ENCODE data around the gene CTBS.

The CTBS gene

GRCh38 chr1:84613887-84614286, 39.6 kb upstream of the CTBS start:
- DNase-seq (ENCODE audit: low spot score), result no peak
- TF ChIP-seq CTCF (IDR thresholded peaks at IDR 0.05; ENCODE audit: extremely low read depth, missing control alignments), result no peak

GRCh38 chr1:84613026-84613425, 38.8 kb upstream of the CTBS start:
- TF ChIP-seq CTCF (IDR thresholded peaks at IDR 0.05; ENCODE audit: extremely low read depth, missing control alignments), result no peak
- no peak for DNase-seq (ENCODE audit: low spot score)

- no peak for TF ChIP-seq CTCF (IDR thresholded peaks at IDR 0.05; ENCODE audit: extremely low read depth, missing control alignments)
- DNase-seq (ENCODE audit: low spot score), result no peak
Measured at GRCh38 chr1:84611796-84612195, 37.6 kb upstream of the CTBS start.

- no peak for TF ChIP-seq CTCF (IDR thresholded peaks at IDR 0.05; ENCODE audit: extremely low read depth, missing control alignments)
- no peak for DNase-seq (ENCODE audit: low spot score)
Measured at GRCh38 chr1:84611091-84611490, 36.9 kb upstream of the CTBS start.

GRCh38 chr1:84606977-84607376, 32.7 kb upstream of the CTBS start:
- DNase-seq (ENCODE audit: low spot score), result no peak
- no peak for TF ChIP-seq CTCF (IDR thresholded peaks at IDR 0.05; ENCODE audit: extremely low read depth, missing control alignments)

GRCh38 chr1:84605157-84605556, 30.9 kb upstream of the CTBS start:
- no peak for TF ChIP-seq CTCF (IDR thresholded peaks at IDR 0.05; ENCODE audit: extremely low read depth, missing control alignments)
- DNase-seq (ENCODE audit: low spot score), result no peak

GRCh38 chr1:84603941-84604830, 29.9 kb upstream of the CTBS start:
- TF ChIP-seq CTCF (IDR thresholded peaks at IDR 0.05; ENCODE audit: extremely low read depth, missing control alignments), result no peak
- DNase-seq (ENCODE audit: low spot score), result no peak
